Renal pelvis (tissue), 3 donors: ENCODE data around the gene ZNF274. TPM values are rescaled to one million over a fixed set of nuclear protein-coding genes. Genes with fewer than 3 reads are reported as not detected.

Experiments
- polyA plus RNA-seq, 3 donors: library from polyadenylated mRNA; unstranded; fragments of 120-200 nt; gene quantifications; one replicate each; pipeline ENCODE4 v1.2.1, GENCODE V29; 2013; ENCODE audit not compliant: insufficient read length in 3 of 3

ZNF274 gene
- polyA plus RNA-seq, 3 donors = 19.1 to 24.9 (median 23.8) TPM

Other genes starting within 250 kb of the ZNF274 start
- 10 to 100 TPM; 20.2 to 40.1 (median 30.0) TPM for gene ZNF418, start 247.7 kb upstream of the ZNF274 start, polyA plus RNA-seq
- gene ZNF256, start 235.4 kb upstream of the ZNF274 start, polyA plus RNA-seq = 10 to 100 TPM in 2 of 3 donors, 1 to 10 TPM in 1; 9.0 to 11.2 (median 11.0) TPM
- 1 to 10 TPM in 2 of 3 donors, under 1 TPM in 1; 0.97 to 3.0 (median 2.8) TPM for gene C19orf18, start 208.5 kb upstream of the ZNF274 start, polyA plus RNA-seq
- gene ZNF606, start 180.2 kb upstream of the ZNF274 start, polyA plus RNA-seq = 10 to 100 TPM; 27.9 to 32.3 (median 31.5) TPM
- gene ZSCAN1, start 149.0 kb upstream of the ZNF274 start, polyA plus RNA-seq = 1 to 10 TPM; 6.0 to 8.0 (median 7.8) TPM
- gene ZNF135, start 123.8 kb upstream of the ZNF274 start, polyA plus RNA-seq = 10 to 100 TPM; 19.9 to 31.6 (median 29.9) TPM
- 100 to 1,000 TPM; 103 to 124 (median 107) TPM for gene ZSCAN18, start 84.8 kb upstream of the ZNF274 start, polyA plus RNA-seq
- gene ZNF329, start 32.3 kb upstream of the ZNF274 start, polyA plus RNA-seq = 10 to 100 TPM; 21.9 to 23.4 (median 22.0) TPM
- 10 to 100 TPM; 34.2 to 47.5 (median 44.4) TPM for gene ZNF544, start 45.9 kb downstream of the ZNF274 start, polyA plus RNA-seq
- gene ZNF8, start 95.9 kb downstream of the ZNF274 start, polyA plus RNA-seq = 10 to 100 TPM in 2 of 3 donors, 1 to 10 TPM in 1; 6.6 to 10.7 (median 10.5) TPM
- 10 to 100 TPM; 53.5 to 61.2 (median 59.1) TPM for gene ERVK3-1, start 122.3 kb downstream of the ZNF274 start, polyA plus RNA-seq
- gene ZSCAN22, start 143.9 kb downstream of the ZNF274 start, polyA plus RNA-seq = 1 to 10 TPM; 3.8 to 4.1 (median 4.0) TPM
- 1 to 10 TPM; 1.6 to 2.1 (median 2.0) TPM for gene A1BG, start 170.4 kb downstream of the ZNF274 start, polyA plus RNA-seq
- 1 to 10 TPM; 5.0 to 7.1 (median 5.5) TPM for gene ZNF497, start 179.7 kb downstream of the ZNF274 start, polyA plus RNA-seq
- gene ZNF837, start 198.0 kb downstream of the ZNF274 start, polyA plus RNA-seq = 1 to 10 TPM; 5.6 to 6.2 (median 5.8) TPM
- gene RPS5, start 204.2 kb downstream of the ZNF274 start, polyA plus RNA-seq = 1,000 to 10,000 TPM in 2 of 3 donors, 100 to 1,000 TPM in 1; 960 to 1,160 (median 1,095) TPM
- not detected for gene RNF225, start 212.6 kb downstream of the ZNF274 start, polyA plus RNA-seq
- 10 to 100 TPM; 13.2 to 16.5 (median 13.9) TPM for gene ZNF584, start 225.6 kb downstream of the ZNF274 start, polyA plus RNA-seq